SU-DHL-6 (cell line): Measurements from ENCODE around the gene SLFN14.

Experiments
- EZH2phosphoT487 ChIP-seq: fragments of 200-600 bp; sonication (generic), shearing (Covaris generic); conservative IDR thresholded peaks from 2 replicates; pipeline ENCODE4 v1.6.1; 2018; ENCODE audit warnings: mild to moderate bottlenecking, antibody characterized with exemption, low read length, moderate library complexity, mixed read lengths
- TF ChIP-seq, protein P1 (sequence below): fragments of 200-600 bp; sonication (generic); IDR thresholded peaks from one replicate; pipeline ENCODE4 v1.5.1; 2017; ENCODE audit warnings: antibody characterized with exemption, mild to moderate bottlenecking, low read length, moderate library complexity; ENCODE audit not compliant: insufficient read depth, poor library complexity, severe bottlenecking

DNA sequence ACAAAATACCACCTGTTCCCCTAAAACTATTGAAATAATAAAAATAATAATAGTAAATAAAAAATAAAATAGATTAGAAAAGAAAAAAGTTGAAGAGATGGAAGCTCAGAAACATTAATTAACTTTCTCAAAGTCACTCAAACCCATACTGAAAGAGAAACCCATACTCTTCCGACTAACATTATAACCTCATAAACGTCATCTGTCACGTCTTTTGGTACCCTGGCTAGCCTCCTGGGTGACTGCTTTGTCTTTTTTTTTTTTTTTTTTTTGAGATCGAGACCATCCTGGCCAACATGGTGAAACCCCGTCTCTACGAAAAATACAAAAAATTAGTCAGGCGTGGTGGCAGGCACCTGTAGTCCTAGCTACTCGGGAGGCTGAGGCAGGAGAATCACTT is 30.8 kb downstream of the SLFN14 start:
- TF ChIP-seq, protein P1, sequence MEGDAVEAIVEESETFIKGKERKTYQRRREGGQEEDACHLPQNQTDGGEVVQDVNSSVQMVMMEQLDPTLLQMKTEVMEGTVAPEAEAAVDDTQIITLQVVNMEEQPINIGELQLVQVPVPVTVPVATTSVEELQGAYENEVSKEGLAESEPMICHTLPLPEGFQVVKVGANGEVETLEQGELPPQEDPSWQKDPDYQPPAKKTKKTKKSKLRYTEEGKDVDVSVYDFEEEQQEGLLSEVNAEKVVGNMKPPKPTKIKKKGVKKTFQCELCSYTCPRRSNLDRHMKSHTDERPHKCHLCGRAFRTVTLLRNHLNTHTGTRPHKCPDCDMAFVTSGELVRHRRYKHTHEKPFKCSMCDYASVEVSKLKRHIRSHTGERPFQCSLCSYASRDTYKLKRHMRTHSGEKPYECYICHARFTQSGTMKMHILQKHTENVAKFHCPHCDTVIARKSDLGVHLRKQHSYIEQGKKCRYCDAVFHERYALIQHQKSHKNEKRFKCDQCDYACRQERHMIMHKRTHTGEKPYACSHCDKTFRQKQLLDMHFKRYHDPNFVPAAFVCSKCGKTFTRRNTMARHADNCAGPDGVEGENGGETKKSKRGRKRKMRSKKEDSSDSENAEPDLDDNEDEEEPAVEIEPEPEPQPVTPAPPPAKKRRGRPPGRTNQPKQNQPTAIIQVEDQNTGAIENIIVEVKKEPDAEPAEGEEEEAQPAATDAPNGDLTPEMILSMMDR: no peak
- TF ChIP-seq EZH2phosphoT487: no peak
